ES-I3 (cell line): ENCODE measurements around the gene ABCC4.
"Not testable (repeated sequence)": the region's sequence is repeated elsewhere in the genome, so short reads cannot be mapped to it uniquely, and the experiment has no call there.

Experiments used
- H3K36me3 ChIP-seq: 2 replicates; pipeline ENCODE4 v1.6.1; 2013; ENCODE audit warnings: mild to moderate bottlenecking, low read length, control low read depth, moderate library complexity; ENCODE audit not compliant: insufficient read depth
- H3K4me1 ChIP-seq: 2 replicates; pipeline ENCODE4 v1.6.1; 2013; ENCODE audit warnings: mild to moderate bottlenecking, control low read depth, low read length; ENCODE audit not compliant: insufficient read depth
- H3K9ac ChIP-seq: 2 replicates; pipeline ENCODE4 v1.6.1; 2013; ENCODE audit warnings: low read depth, mild to moderate bottlenecking, low read length, moderate library complexity
- H3K9me3 ChIP-seq: 2 replicates; pipeline ENCODE4 v1.6.1; 2013; ENCODE audit warnings: mild to moderate bottlenecking, low read length, moderate library complexity; ENCODE audit not compliant: control insufficient read depth, insufficient read depth

Gene ABCC4

DNA sequence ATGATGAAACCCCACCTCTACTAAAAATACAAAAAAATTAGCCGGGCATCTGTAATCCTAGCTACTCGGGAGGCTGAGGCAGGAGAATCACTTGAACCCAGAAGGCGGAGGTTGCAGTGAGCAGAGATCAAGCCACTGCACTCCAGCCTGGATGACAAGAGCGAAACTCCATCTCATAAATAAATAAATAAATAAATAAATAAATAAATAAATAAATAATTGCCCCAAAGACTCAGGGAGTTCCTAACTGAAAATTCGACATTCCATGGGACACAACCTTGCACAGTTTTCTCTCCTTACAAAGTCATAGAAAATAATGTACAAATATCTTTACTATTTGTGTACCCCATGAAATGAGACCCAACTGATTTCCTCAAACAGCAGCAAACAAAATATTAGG, 134.2 kb downstream of the ABCC4 start:
- not testable (repeated sequence) for H3K9me3 ChIP-seq, H3K9ac ChIP-seq, H3K36me3 ChIP-seq, H3K4me1 ChIP-seq

DNA sequence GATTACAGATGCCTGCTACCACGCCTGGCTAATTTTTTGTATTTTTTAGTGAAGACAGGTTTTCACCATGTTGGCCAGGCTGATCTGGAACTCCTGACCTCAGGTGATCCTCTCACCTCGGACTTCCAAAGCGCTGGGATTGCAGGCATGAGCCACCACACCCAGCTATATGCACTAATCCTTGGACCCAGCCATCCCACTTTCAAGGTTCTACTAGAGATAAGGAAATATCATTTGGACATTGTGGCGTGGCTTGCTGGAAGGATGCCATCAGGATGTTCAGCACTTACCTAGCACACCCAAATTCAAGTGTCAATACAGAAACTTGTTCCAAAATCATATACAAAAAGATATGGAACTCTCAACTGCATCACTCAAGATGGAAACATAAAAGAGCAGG, 136.4 kb downstream of the ABCC4 start:
- H3K36me3 ChIP-seq, result no peaks in the 10 kb centered on the region

DNA sequence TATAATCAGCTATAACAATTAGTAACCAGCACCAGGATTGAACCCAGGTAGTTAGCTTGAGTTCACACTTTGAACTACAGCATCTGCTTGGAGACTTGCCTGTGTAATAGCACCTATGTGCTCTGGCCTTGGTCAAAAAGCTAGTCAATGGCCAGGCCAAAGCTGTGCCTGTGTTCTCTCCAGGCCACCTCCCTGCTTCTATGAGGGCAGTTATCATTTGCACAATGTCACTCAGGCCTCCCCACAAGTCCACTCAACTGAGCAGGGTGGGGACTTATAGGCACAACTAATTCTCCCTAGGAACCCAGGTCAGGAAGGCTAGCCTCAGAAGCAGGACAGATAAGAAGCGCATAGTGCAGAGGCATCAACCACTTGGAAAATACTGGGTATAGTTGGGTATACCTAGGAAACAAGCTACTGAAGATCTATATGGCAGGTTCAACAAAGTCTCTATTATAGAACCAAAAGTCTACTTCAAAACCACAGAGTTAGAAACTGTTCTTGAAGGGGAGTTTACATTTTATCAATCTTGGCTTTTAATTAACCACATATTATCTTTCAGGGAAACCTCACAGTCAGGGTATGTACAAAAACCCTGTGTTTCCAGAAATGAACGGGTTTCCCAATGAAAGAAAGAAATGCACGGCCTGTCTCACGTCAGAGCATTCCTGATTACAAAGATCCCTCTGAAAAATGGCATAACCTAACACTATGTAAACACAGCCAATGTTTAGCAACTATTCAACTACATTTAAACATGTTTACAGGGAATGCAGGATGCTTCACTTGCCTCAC, 140.9 kb downstream of the ABCC4 start:
- H3K9ac ChIP-seq, result no peak overlapping the region
- no peaks in the 10 kb centered on the region for H3K9me3 ChIP-seq
- 0 out of 2 replicates have a peak, but pooled peaks cover 3% of the 10 kb centered on the region for H3K4me1 ChIP-seq
- H3K36me3 ChIP-seq, result no peaks in the 10 kb centered on the region

More for the DNA sequence above, 136.4 kb downstream of the ABCC4 start:
- Histone ChIP-seq H3K9ac (no peak overlapping the region), H3K4me1 (0 out of 2 replicates have a peak, but pooled peaks cover 3% of the 10 kb centered on the region), H3K9me3 (no peaks in the 10 kb centered on the region)

DNA sequence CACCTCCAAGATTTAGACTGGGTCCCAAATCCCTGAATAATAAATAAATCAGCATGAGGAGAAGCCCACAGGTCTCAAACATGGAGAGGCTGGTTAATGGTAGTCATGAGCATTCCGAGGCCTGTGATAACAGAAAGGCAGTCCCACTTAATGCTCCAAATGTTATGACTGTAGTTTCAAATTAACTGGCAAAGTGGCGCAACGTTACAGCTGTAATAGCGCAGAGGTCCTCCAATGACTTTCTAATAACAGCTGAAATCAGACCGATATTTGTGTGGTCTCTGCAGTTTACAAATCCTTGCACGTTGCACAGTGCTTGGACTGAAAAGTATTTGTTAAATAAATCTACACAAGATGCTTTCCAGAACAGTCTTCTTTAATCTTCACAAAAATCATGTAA, 141.8 kb downstream of the ABCC4 start:
- Histone ChIP-seq H3K36me3 (no peaks in the 10 kb centered on the region), H3K9ac (no peak overlapping the region), H3K4me1 (peaks cover 9% of the 10 kb centered on the region), H3K9me3 (no peaks in the 10 kb centered on the region)

DNA sequence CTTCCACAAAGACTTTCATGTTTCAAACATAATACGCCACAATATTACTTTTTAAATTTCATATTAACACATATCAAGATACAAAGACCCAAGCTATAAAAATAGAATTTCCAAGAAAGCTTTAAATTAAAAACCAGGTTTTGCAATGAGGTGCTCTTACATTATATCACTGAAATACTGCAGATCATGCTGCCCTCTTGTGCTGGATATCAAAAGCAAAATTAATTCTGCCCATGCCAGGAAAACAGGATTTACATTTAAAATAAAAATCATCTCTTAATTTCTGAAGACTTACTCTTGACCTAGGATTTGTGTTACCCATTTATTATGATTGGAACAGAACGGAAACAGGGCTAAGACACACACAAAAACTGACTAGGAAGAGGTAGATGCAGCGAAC, 145.0 kb downstream of the ABCC4 start:
- peaks cover 22% of the 10 kb centered on the region for H3K4me1 ChIP-seq
- no peaks in the 10 kb centered on the region for H3K36me3 ChIP-seq

DNA sequence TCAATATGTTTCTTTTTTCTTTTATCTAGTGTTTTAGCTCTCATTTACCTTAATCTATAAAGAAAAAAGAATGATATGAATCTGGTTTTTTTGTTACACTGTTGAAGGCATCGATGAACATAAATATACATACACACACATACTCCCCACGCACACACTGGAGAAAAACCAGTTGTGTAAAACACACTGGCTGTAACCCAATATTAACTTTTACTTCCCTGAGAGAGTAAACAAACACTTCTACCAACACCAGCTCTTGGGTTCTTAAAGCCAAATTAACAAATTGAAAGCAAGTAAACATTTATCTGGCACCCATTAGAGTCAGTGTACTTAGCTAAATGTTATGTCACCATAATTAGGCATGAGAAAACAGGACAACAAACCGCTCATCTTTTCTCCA, 145.7 kb downstream of the ABCC4 start:
- Histone ChIP-seq H3K36me3 (no peaks in the 10 kb centered on the region), H3K9ac (no peak overlapping the region), H3K9me3 (no peaks in the 10 kb centered on the region), H3K4me1 (peaks cover 22% of the 10 kb centered on the region)

More for the DNA sequence above, 145.0 kb downstream of the ABCC4 start:
- H3K9ac ChIP-seq, result no peak overlapping the region
- H3K9me3 ChIP-seq, result no peaks in the 10 kb centered on the region

DNA sequence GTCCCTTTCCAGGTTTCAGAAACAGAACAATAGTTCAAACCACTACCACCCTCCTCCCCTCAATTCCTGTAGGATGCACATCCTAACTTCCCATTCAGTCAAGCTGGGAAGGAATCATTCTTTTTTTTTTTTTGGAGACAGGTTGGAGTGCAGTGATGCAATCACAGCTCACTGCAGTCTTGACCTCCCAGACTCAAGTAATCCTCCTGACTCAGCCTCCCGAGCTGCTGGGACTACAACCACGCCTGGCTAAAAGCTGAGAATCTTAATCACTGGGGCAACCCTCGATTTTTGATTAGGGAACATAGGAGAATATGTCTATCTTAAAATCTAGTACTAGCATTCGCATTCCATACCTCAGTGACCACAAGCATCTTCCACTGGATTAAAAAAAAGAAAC, 146.2 kb downstream of the ABCC4 start:
- H3K9ac ChIP-seq, result no peak overlapping the region
- no peaks in the 10 kb centered on the region for H3K36me3 ChIP-seq
- no peaks in the 10 kb centered on the region for H3K9me3 ChIP-seq
- H3K4me1 ChIP-seq, result peaks cover 22% of the 10 kb centered on the region

DNA sequence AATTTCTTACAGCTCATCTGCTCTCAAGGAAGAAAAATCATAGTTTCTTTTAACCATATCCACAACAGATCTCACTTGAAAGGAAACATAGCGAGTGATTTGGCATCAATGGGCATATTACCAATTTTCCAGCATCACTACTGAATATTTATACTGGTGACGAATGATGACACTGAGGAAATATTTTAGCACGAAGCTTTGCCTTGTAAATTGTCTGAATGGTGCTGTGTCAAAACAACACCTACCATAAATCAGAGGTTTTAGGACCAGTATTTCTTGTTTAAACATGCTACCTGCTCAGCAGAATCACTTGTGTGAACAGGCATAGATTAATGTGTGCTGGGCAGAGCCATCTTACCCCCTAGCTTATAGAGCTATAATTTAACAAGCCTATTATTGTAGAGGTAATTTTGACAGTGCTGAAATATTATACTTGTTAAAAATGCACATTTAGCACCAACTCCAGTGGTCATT, 146.8 kb downstream of the ABCC4 start:
- no peak overlapping the region for H3K9ac ChIP-seq
- H3K36me3 ChIP-seq, result no peaks in the 10 kb centered on the region
- peaks cover 22% of the 10 kb centered on the region for H3K4me1 ChIP-seq
- no peaks in the 10 kb centered on the region for H3K9me3 ChIP-seq

DNA sequence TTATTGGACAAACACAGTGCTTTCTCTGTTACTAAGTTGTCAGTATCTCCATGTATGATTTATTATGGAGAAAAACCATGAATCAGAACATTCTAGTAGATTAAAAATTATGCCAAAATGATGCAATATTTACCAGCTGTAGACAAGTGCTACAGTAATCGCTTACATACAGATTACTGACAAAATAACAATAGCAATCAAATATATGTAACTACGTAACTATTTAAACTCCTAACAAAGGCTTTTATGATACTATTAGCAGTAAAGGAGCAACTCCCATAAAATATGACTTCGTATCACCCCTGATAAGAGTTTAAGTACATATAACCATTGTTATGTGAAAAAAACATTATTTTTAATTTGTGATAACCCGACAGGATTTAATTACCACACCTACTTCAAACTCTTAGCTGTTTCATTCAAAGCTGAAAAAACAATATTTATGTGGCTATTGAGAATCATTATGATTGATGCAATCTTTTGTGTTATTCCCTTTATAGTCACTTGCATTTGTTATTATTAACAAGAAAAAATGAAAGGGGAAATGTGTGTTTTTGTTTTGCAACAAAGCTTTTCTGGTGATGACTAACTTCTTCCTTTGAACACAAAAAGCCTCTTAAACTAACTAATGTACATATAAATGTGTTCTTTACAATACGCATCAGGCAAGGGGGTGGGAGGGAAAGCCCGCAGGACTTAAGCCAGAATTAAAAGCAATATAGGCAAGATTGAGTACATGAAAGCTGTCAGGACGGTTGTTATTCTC, 147.4 kb downstream of the ABCC4 start:
- H3K4me1 ChIP-seq, result peaks cover 22% of the 10 kb centered on the region
- no peak overlapping the region for H3K9ac ChIP-seq
- H3K9me3 ChIP-seq, result no peaks in the 10 kb centered on the region
- H3K36me3 ChIP-seq, result no peaks in the 10 kb centered on the region

DNA sequence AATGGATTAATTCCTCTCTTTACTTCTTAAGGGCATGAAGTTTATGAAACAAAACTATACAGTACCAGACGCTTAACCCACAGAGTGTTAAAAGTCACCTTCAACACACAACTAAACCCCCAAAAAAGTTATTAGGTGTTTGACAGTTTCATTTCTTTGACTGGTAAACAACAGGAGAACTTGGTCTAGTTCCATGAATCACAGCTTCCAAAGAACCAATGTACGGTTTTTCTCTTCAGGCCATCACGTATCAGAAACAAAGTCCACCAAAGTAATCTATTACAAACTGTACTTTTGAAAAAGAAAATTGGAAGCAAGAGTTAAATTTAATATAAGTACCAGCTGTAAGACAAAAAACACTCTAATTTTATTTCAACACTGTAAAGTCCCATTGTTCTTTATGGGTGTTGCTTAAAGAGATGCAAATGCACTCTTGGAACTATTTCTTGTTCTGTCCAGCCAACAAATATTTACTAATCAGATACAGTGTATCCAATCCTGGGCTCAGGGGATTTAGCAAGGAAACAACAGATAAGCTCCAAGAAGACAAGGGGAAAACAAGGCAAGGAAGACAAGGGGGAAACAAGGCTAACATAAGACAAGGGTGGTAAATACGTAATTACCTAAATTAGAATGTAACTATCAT, 149.2 kb downstream of the ABCC4 start:
- Histone ChIP-seq H3K9ac (no peak overlapping the region), H3K4me1 (peaks cover 22% of the 10 kb centered on the region), H3K9me3 (no peaks in the 10 kb centered on the region), H3K36me3 (no peaks in the 10 kb centered on the region)

DNA sequence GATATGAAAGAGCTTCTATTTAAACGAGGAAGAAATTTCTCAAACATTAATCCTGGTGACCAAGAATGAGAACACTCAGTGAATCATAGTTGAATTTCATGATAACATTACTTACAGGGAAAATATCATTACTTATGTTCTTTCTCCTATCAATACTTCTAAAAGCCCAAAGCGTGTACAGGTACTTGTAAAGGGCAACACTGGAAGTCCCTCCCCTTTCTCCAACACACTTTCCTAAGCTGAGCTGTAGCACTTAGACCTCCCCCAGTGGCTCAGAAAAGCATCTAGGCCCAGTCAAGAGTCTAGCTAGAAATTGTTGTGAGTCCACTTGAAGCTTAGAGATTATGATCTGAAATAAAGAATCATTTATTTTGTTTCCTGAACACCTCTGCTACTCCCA, 150.7 kb downstream of the ABCC4 start:
- no peaks in the 10 kb centered on the region for H3K9me3 ChIP-seq
- peaks cover 22% of the 10 kb centered on the region for H3K4me1 ChIP-seq
- H3K9ac ChIP-seq, result no peak overlapping the region
- no peaks in the 10 kb centered on the region for H3K36me3 ChIP-seq

DNA sequence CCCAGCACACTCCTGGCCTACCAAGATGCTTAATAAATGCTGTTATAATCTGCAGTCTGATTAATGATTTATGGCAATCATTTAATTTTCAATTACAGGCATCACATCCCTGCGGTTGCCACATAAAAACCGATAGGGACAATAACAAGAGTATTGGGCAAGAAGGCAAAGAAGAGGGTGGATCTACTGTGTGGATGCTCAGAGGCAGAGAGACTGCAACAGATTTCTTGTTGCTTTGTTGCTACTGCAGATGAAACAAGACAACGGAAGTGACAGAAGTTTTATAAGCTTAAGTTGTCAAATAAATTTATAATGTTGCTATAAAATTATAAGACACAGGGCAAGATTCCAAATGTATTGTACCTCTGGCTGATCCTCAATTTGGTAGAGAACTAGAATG, 154.8 kb downstream of the ABCC4 start:
- H3K9me3 ChIP-seq, result no peaks in the 10 kb centered on the region
- no peaks in the 10 kb centered on the region for H3K4me1 ChIP-seq
- no peaks in the 10 kb centered on the region for H3K36me3 ChIP-seq
- H3K9ac ChIP-seq, result no peak overlapping the region

DNA sequence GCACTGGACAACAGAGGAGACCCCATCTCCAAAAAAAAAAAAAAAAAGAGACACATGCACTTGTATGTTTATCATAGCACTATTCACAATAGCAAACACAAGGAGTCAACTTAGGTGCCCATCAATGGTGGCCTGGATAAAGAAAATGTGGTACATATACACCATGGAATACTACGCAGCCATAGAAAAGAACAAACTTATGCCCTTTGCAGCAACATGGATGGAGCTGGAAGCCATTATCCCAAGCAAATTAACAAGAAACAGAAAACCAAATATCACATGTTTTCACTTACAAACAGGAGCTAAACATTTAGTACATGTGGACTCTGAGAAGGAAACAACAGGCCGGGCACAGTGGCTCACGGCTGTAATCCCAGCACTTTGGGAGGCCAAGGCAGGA, 155.7 kb downstream of the ABCC4 start:
- no peaks in the 10 kb centered on the region for H3K4me1 ChIP-seq
- no peaks in the 10 kb centered on the region for H3K9me3 ChIP-seq
- H3K36me3 ChIP-seq, result no peaks in the 10 kb centered on the region
- H3K9ac ChIP-seq, result no peak overlapping the region

DNA sequence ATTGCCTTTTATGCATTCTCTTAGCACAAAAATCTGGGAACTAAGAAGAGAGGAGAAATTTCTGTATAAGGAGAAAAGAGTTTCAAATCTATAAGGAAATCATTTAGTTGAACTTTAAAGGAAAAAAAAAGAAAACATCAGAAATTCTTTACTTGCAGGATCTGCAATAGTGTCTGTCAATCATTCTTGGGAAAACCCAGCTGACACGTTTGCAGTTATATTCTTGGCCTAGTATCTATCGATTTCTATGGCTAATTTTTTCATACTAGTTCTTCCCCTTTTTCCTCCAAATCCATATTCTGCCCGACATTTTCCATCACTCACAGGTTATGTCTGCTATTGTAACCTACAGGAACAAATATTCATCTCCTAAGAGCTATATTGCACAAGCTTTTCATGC, 160.7 kb downstream of the ABCC4 start:
- no peaks in the 10 kb centered on the region for H3K9me3 ChIP-seq
- H3K4me1 ChIP-seq, result no peaks in the 10 kb centered on the region
- H3K36me3 ChIP-seq, result no peaks in the 10 kb centered on the region
- H3K9ac ChIP-seq, result no peak overlapping the region
